A549 treated with AZD9567 at 1 μM for 4 hours (cell line): ENCODE measurements around the gene ZNF699. TPM values are rescaled to one million over a fixed set of nuclear protein-coding genes. Genes with fewer than 3 reads are reported as not detected.

Experiments
- total RNA-seq: library from RNA; stranded (reverse); fragments of 200-300 nt; extraction: Qiagen RNA extraction; gene quantifications from 5 replicates; pipeline ENCODE4 v1.2.3, GENCODE V29; 2022; ENCODE audit not compliant: insufficient read depth

Gene ZNF699
- total RNA-seq, result 0.82 to 1.7 TPM (median 1.2 TPM) in 5 replicates

GRCh38 chr19:9309139-9309973 is at the start of gene ZNF699:
Gene ZNF699 (minus strand): TSS chr19:9309838. CDS start chr19:9305119, 4,719 bp downstream.

DNA sequence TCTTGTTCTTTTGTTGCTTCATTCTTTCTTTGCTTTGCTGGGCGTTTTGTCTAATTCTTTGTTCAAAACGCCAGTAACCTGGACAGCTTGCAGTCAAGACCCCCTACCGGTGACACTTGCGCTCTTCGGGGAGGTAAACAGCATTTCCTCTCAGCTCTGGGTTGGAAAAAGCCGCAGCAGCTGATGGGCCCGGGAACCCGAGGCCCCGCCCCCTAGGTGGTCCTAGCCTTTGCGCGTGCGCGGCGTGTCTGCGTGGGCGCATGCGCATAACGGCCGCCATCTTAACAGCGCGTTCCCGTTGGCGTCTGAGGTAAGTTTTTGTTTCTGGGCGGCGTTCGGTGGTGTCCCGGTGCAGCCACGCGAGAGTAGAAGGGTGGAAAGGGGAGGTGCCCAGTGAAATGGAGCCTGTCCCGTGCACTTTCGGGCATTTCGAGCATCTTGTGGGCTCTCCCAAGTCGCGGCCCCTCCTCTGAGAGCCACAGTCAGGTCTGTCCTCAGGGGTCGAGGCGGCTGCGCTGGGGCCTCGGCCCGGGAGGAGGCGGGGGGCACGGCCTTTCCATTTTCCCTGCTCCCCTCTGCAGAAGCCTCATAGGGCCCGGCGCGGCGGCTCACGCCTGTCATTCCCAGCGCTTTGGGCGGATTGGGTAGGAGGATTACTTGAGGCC is 14.4 kb upstream of the ZNF699 start, which contains the start of gene ZNF559:
ZNF559 (plus strand) TSS at position 261 of the 665 bp plus-strand sequence. CDS start 14,371 bp downstream, outside the sequence.

DNA sequence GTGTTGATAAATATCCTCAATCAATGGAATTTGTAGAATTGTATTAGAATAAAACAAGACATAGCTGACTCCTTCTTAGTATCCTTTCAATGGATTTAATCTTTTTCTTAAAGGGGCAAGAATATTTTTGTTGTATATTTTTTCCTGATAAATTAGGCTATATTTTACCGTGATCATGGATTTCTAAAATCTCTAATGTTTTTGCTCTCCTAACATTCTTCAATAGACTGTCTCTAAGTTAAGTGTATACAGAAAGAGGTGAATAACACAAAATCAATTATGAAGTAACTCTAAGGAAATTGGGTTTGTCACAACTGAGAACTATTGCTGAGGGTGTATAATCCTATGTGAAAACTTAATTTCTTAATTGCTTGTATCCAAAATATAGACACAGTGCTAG is 59.0 kb downstream of the ZNF699 start, which contains the start of gene OR7E24:
OR7E24 (plus strand) TSS at position 301 of the 400 bp plus-strand sequence. CDS start 114 bp downstream, outside the sequence.

Other genes with a start within 250 kb of the ZNF699 start
- gene OR1M1, start 222.8 kb downstream of the ZNF699 start, total RNA-seq, result not detected in 5 replicates
- not detected in 5 replicates for gene OR7G2, start 202.4 kb downstream of the ZNF699 start, total RNA-seq
- not detected in 5 replicates for gene OR7G1, start 194.1 kb downstream of the ZNF699 start, total RNA-seq
- gene OR7G3, start 182.9 kb downstream of the ZNF699 start, total RNA-seq, result not detected in 5 replicates
- 15.9 to 19.9 TPM (median 18.5 TPM) in 5 replicates for gene ZNF317, start 169.4 kb downstream of the ZNF699 start, total RNA-seq
- gene OR7D2, start 130.9 kb downstream of the ZNF699 start, total RNA-seq, result not detected in 5 replicates
- not detected in 5 replicates for gene OR7D4, start 90.2 kb downstream of the ZNF699 start, total RNA-seq
- gene OR7E24, start 58.9 kb downstream of the ZNF699 start, total RNA-seq, result not detected in 5 replicates
- gene ZNF559, start 14.3 kb upstream of the ZNF699 start, total RNA-seq, result 1.8 to 4.5 TPM (median 4.4 TPM) in 5 replicates
- 0.34 to 0.64 TPM (median 0.51 TPM) in 4 of 5 replicates, not detected in the other for gene ZNF177, start 53.2 kb upstream of the ZNF699 start, total RNA-seq
- gene ZNF266, start 125.7 kb upstream of the ZNF699 start, total RNA-seq, result 3.1 to 3.5 TPM (median 3.2 TPM) in 5 replicates
- not detected in 5 replicates for gene ZNF560, start 188.8 kb upstream of the ZNF699 start, total RNA-seq
- gene ZNF426, start 228.8 kb upstream of the ZNF699 start, total RNA-seq, result 0.63 to 0.95 TPM (median 0.74 TPM) in 5 replicates